OCI-LY1 (cell line): ENCODE data around the gene ATP8B3.

Experiments used
- H2AFZ ChIP-seq: fragments of 200-600 bp; sonication (generic), shearing (Covaris generic); 2 replicates; pipeline ENCODE4 v1.6.0; 2014; ENCODE audit warnings: antibody characterized with exemption, mild to moderate bottlenecking, low read length
- H3F3A ChIP-seq: fragments of 200-600 bp; sonication (generic), shearing (Covaris generic); 2 replicates; pipeline ENCODE4 v1.6.0; 2014; ENCODE audit warnings: mild to moderate bottlenecking, antibody characterized with exemption, low read length, moderate library complexity; ENCODE audit not compliant: insufficient read depth
- H3K27ac ChIP-seq: fragments of 200-600 bp; sonication (generic); 2 replicates; pipeline ENCODE4 v1.5.1; 2014; ENCODE audit warnings: low read length, mixed run types, mild to moderate bottlenecking, low read depth; ENCODE audit not compliant: poor library complexity, severe bottlenecking
- H3K27me3 ChIP-seq: fragments of 200-600 bp; sonication (generic); 2 replicates; pipeline ENCODE4 v1.6.0; 2014; ENCODE audit warnings: antibody characterized with exemption, mild to moderate bottlenecking, low read length, moderate library complexity; ENCODE audit not compliant: insufficient read depth
- H3K36me3 ChIP-seq: fragments of 200-600 bp; sonication (generic); 2 replicates; pipeline ENCODE4 v1.6.1; 2014; ENCODE audit warnings: mild to moderate bottlenecking, antibody characterized with exemption, low read length, moderate library complexity, mixed read lengths; ENCODE audit not compliant: insufficient read depth
- H3K4me1 ChIP-seq: fragments of 200-600 bp; sonication (generic); 2 replicates; pipeline ENCODE4 v1.5.1; 2014; ENCODE audit warnings: mild to moderate bottlenecking, low read length, moderate library complexity; ENCODE audit not compliant: insufficient read depth, severe bottlenecking
- H3K4me2 ChIP-seq: fragments of 200-600 bp; sonication (generic), shearing (Covaris generic); 2 replicates; pipeline ENCODE4 v1.6.1; 2014; ENCODE audit warnings: low read length
- H3K4me3 ChIP-seq: fragments of 200-600 bp; sonication (generic); 2 replicates; pipeline ENCODE4 v1.5.1; 2014; ENCODE audit warnings: low read length, low read depth, mild to moderate bottlenecking, mixed read lengths; ENCODE audit not compliant: poor library complexity, severe bottlenecking
- H3K79me2 ChIP-seq: fragments of 200-600 bp; shearing (Covaris generic); 2 replicates; pipeline ENCODE4 v1.6.1; 2016; ENCODE audit warnings: mixed run types, low read length, mixed read lengths; ENCODE audit not compliant: insufficient read depth
- H3K9ac ChIP-seq: fragments of 200-600 bp; sonication (generic), shearing (Covaris generic); 2 replicates; pipeline ENCODE4 v1.6.1; 2014; ENCODE audit warnings: mild to moderate bottlenecking, low read length, mixed read lengths
- H3K9me2 ChIP-seq: fragments of 200-600 bp; sonication (generic), shearing (Covaris generic); 2 replicates; pipeline ENCODE4 v1.6.1; 2014; ENCODE audit warnings: low read depth, mild to moderate bottlenecking, low read length, mixed read lengths
- H3K9me3 ChIP-seq: fragments of 200-600 bp; shearing (Covaris generic); 2 replicates; pipeline ENCODE4 v1.6.1; 2014; ENCODE audit warnings: low read length, mixed read lengths
- H4K20me1 ChIP-seq: fragments of 200-600 bp; sonication (generic), shearing (Covaris generic); 2 replicates; pipeline ENCODE4 v1.6.0; 2016; ENCODE audit warnings: mild to moderate bottlenecking, low read length; ENCODE audit not compliant: insufficient read depth
- CTCF ChIP-seq: fragments of 200-600 bp; sonication (generic), shearing (Covaris generic); IDR thresholded peaks from 2 replicates; pipeline ENCODE4 v1.5.1; 2017; ENCODE audit warnings: mild to moderate bottlenecking, antibody characterized with exemption, low read length, moderate library complexity, mixed read lengths
- EZH2 ChIP-seq: fragments of 200-600 bp; sonication (generic), shearing (Covaris generic); IDR thresholded peaks from 2 replicates; pipeline ENCODE4 v1.8.0; 2017; ENCODE audit warnings: borderline replicate concordance, mixed run types, mild to moderate bottlenecking, antibody characterized with exemption, low read length, moderate library complexity, mixed read lengths

ATP8B3 gene

GRCh38 chr19:1779574-1779973 is 32.5 kb downstream of the ATP8B3 start:
- Histone ChIP-seq H3K4me3 (no peak overlapping the region), H3K9me2 (no peaks in the 10 kb centered on the region), H3K9me3 (peaks cover 4% of the 10 kb centered on the region), H3K36me3 (no peaks in the 10 kb centered on the region; the same call in 1 of the 2 replicates), H3K9ac (no peak overlapping the region), H3K4me1 (peaks cover 6% of the 10 kb centered on the region), H3F3A (no peaks in the 10 kb centered on the region), H3K4me2 (no peak overlapping the region), H3K27me3 (peaks cover 16% of the 10 kb centered on the region; the same call in 1 of the 2 replicates), H3K79me2 (no peaks in the 10 kb centered on the region), H4K20me1 (no peaks in the 10 kb centered on the region), H3K27ac (no peak overlapping the region), H2AFZ (no peak overlapping the region)
- no peak for TF ChIP-seq EZH2
- TF ChIP-seq CTCF: no peak

GRCh38 chr19:1777149-1777548 is 34.9 kb downstream of the ATP8B3 start:
- Histone ChIP-seq H3K4me3 (no peak overlapping the region), H3K27ac (no peak overlapping the region), H4K20me1 (no peaks in the 10 kb centered on the region), H3K9me3 (no peaks in the 10 kb centered on the region), H3K4me2 (no peak overlapping the region), H3K4me1 (no peaks in the 10 kb centered on the region), H3K27me3 (peaks cover 1% of the 10 kb centered on the region; the same call in 1 of the 2 replicates), H3K9ac (no peak overlapping the region), H3K9me2 (no peaks in the 10 kb centered on the region), H2AFZ (no peak overlapping the region), H3F3A (no peaks in the 10 kb centered on the region), H3K79me2 (no peaks in the 10 kb centered on the region), H3K36me3 (no peaks in the 10 kb centered on the region; the same call in 1 of the 2 replicates)
- TF ChIP-seq EZH2 (no peak), CTCF (no peak)

GRCh38 chr19:1776606-1777147 is 35.4 kb downstream of the ATP8B3 start:
- TF ChIP-seq CTCF (no peak), EZH2 (no peak)
- Histone ChIP-seq H3K4me1 (no peaks in the 10 kb centered on the region), H3K4me3 (no peak overlapping the region), H3K27ac (no peak overlapping the region), H3K79me2 (no peaks in the 10 kb centered on the region), H3K9me2 (no peaks in the 10 kb centered on the region), H2AFZ (no peak overlapping the region), H3K4me2 (no peak overlapping the region), H4K20me1 (no peaks in the 10 kb centered on the region), H3K9me3 (no peaks in the 10 kb centered on the region), H3K36me3 (no peaks in the 10 kb centered on the region; the same call in 1 of the 2 replicates), H3K27me3 (peaks cover under 1% of the 10 kb centered on the region; the same call in 1 of the 2 replicates), H3K9ac (no peak overlapping the region), H3F3A (no peaks in the 10 kb centered on the region)
